GM10248 (cell line): ENCODE measurements around the gene PACRG.

Experiments used
- CTCF ChIA-PET: fragments of 300-600 bp; sonication (Branson Sonifier 250); formaldehyde crosslinking; extraction: SDS; loops from one replicate; lab custom pipeline; 2021; ENCODE audit warnings: antibody characterized with exemption; lab: Yijun Ruan, JAX
- POLR2A ChIA-PET: fragments of 350-650 bp; sonication (Branson Sonifier 250); formaldehyde crosslinking; extraction: SDS; loops from one replicate; lab custom pipeline; 2020; ENCODE audit warnings: antibody characterized with exemption; lab: Yijun Ruan, JAX
- DNase-seq: peaks from one replicate; pipeline ENCODE4 v3.0.0; 2012; ENCODE audit errors: extremely low spot score
- CTCF ChIP-seq: IDR thresholded peaks from 2 replicates; pipeline ENCODE4 v1.5.1; 2012; ENCODE audit warnings: mild to moderate bottlenecking, low read depth; ENCODE audit errors: extremely low read depth, missing control alignments, control extremely low read depth

The PACRG gene

GRCh38 chr6:163086624-163086920 lies 358.8 kb downstream of the PACRG start:
- no peak for TF ChIP-seq CTCF
- ChIA-PET CTCF (no interaction called here), POLR2A (no interaction called here)
- DNase-seq, result no peak

GRCh38 chr6:163087981-163088380 lies 360.2 kb downstream of the PACRG start:
- ChIA-PET CTCF (no interaction called here), POLR2A (no interaction called here)
- no peak for DNase-seq
- no peak for TF ChIP-seq CTCF

- no peak for DNase-seq
- ChIA-PET POLR2A (no interaction called here), CTCF (no interaction called here)
- no peak for TF ChIP-seq CTCF
Measured at GRCh38 chr6:163092876-163093275, 365.1 kb downstream of the PACRG start.

- no peak for TF ChIP-seq CTCF
- DNase-seq, result no peak
- ChIA-PET POLR2A (no interaction called here), CTCF (no interaction called here)
Measured at GRCh38 chr6:163094881-163095280, 367.1 kb downstream of the PACRG start.

- POLR2A ChIA-PET, result no interaction called here
- CTCF ChIA-PET, result no interaction called here
- DNase-seq, result no peak
- TF ChIP-seq CTCF, result no peak
Measured at GRCh38 chr6:163095401-163095800, 367.6 kb downstream of the PACRG start.

- DNase-seq, result no peak
- CTCF ChIA-PET, result no interaction called here
- POLR2A ChIA-PET, result no interaction called here
Measured at GRCh38 chr6:163098827-163099479, 371.2 kb downstream of the PACRG start.

More at GRCh38 chr6:163098827-163099479, 371.2 kb downstream of the PACRG start:
- no peak for TF ChIP-seq CTCF
